HL-60/S4 treated with phorbol 12-myristate 13-acetate at 8.2 ng/mL for 4 days and 3 days (cell line): ENCODE measurements around the gene FCGR3A.
"Not testable (repeated sequence)": the region's sequence is repeated elsewhere in the genome, so short reads cannot be mapped to it uniquely, and the experiment has no call there.

Experiments
- in situ Hi-C: fragments of 300-500 bp; cut with MboI; formaldehyde crosslinking; loops from 2 replicates; pipeline ENCODE4 v1.15.0; 2022; ENCODE audit warnings: low sequenced_read_pairs

The FCGR3A gene

DNA sequence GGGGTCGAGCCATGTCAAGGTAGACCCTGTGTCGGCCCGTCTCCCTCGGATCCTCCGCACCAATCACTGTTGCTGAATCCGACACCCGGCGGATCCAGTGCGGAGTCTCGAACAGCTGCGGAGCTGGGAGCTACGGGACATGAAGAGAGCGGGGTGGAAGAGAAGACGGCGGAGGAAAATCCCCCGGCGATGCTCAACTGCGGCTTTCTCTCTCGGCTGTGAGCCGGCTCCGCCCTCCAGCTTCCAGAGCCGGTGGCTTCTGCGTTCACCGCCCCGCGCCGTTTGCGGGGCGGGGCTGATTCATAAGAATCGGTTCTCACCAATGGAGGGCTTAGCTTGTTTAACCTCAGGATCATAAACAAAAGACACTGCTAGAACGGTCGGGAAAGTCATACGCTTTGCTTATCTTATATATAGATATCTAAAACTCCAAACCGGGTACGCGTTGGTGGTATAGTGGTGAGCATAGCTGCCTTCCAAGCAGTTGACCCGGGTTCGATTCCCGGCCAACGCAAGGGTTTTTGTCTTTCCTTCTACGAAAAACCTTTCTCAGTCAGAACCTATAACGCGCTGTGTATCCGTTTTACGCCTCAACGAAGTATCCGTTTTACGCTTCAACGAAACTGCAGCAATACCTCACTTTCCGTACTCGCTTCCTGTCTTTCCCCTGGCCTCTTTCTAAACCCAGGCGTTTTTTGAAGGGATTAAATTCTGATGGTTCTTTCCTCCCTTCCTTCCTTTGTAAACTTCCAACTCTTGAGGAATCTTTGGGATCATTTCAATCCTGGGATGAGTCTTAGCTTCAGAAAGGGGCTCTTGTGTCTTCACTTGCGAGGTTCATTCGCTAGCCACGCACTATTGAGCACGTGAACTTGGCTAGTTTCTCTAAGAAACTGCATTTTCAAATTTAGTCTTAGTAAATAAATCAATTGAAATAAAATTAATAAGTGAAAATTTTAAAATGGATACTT is 18.7 kb downstream of the FCGR3A start:
- in situ Hi-C loops = not testable (repeated sequence)

DNA sequence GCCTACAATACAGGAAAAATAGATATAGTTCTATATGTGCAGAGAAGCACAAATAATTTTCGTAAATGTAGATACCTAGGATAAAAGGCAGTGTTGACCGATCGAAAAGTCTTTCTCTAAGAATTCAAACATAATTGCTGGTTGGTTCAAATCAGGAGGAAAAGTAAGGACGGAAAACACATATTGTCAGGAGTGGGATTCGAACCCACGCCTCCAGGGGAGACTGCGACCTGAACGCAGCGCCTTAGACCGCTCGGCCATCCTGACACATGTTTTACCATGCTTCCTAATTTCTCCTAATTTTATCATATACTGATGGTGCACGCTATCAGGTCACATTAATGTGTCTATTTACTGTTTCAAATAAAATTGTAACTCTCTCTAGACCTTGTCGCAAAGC is 19.5 kb downstream of the FCGR3A start:
- in situ Hi-C loops = not testable (repeated sequence)

DNA sequence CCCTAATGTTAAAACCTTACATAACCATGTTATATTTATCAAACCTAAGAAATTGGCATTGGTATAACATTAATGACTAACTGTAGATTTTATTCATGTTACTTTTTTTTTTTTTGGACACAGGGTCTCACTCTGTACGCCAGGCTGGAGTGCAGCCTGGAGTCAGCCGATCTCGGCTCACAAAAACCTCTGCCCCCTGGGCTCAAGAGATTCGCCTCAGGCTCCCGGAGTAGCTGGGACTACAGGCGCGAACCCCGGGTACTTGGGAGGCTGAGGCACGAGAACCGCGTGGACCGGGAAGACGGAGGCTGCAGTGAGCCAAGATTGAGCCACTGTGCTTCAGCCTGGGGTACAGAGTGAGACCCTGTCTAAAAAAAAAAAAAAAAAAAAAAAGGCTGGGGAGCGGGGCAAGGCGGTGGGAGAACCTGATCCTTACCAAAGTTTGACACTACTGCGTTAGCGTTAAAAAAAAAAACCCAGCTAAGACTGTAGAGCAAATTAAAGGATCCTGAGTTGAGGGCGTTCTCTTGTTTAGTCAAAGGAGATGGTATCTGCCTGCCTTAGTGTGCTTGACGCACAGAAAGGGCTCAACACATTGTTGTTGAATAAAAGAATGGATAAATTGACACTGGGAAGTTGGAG is 20.0 kb downstream of the FCGR3A start:
- in situ Hi-C loops = not testable (repeated sequence)

DNA sequence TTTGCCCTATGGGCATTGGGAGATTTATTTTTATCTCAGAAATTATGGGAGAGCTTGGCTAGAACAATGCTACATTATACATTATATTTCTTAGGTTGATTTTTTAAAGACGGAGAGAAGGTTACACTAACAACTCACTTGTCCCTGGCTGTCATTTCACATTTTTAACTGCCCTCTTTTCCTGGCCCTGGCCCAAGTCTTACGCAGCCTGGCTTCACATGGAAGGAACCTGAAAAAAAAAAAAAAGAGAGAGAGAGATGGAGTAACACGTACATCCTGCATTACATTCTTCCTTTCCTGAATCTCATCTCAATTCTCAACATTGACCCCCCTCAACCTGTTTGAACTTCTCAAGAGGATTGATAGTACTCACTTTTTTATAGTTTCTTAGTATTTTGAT is 21.1 kb downstream of the FCGR3A start:
- in situ Hi-C loops = not testable (repeated sequence)

DNA sequence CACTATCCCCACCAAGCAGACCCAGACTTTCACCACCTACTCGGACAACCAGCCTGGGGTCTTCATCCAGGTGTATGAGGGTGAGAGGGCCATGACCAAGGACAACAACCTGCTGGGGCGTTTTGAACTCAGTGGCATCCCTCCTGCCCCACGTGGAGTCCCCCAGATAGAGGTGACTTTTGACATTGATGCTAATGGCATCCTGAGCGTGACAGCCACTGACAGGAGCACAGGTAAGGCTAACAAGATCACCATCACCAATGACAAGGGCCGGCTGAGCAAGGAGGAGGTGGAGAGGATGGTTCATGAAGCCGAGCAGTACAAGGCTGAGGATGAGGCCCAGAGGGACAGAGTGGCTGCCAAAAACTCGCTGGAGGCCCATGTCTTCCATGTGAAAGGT is 23.7 kb downstream of the FCGR3A start:
- in situ Hi-C loops = not testable (repeated sequence)

DNA sequence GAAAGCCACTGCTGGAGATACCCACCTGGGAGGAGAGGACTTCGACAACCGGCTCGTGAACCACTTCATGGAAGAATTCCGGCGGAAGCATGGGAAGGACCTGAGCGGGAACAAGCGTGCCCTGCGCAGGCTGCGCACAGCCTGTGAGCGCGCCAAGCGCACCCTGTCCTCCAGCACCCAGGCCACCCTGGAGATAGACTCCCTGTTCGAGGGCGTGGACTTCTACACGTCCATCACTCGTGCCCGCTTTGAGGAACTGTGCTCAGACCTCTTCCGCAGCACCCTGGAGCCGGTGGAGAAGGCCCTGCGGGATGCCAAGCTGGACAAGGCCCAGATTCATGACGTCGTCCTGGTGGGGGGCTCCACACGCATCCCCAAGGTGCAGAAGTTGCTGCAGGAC is 24.3 kb downstream of the FCGR3A start:
- in situ Hi-C loops = not testable (repeated sequence)

DNA sequence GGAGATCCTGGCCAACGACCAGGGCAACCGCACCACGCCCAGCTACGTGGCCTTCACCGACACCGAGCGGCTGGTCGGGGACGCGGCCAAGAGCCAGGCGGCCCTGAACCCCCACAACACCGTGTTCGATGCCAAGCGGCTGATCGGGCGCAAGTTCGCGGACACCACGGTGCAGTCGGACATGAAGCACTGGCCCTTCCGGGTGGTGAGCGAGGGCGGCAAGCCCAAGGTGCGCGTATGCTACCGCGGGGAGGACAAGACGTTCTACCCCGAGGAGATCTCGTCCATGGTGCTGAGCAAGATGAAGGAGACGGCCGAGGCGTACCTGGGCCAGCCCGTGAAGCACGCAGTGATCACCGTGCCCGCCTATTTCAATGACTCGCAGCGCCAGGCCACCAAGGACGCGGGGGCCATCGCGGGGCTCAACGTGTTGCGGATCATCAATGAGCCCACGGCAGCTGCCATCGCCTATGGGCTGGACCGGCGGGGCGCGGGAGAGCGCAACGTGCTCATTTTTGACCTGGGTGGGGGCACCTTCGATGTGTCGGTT is 24.8 kb downstream of the FCGR3A start:
- in situ Hi-C loops = not testable (repeated sequence)

DNA sequence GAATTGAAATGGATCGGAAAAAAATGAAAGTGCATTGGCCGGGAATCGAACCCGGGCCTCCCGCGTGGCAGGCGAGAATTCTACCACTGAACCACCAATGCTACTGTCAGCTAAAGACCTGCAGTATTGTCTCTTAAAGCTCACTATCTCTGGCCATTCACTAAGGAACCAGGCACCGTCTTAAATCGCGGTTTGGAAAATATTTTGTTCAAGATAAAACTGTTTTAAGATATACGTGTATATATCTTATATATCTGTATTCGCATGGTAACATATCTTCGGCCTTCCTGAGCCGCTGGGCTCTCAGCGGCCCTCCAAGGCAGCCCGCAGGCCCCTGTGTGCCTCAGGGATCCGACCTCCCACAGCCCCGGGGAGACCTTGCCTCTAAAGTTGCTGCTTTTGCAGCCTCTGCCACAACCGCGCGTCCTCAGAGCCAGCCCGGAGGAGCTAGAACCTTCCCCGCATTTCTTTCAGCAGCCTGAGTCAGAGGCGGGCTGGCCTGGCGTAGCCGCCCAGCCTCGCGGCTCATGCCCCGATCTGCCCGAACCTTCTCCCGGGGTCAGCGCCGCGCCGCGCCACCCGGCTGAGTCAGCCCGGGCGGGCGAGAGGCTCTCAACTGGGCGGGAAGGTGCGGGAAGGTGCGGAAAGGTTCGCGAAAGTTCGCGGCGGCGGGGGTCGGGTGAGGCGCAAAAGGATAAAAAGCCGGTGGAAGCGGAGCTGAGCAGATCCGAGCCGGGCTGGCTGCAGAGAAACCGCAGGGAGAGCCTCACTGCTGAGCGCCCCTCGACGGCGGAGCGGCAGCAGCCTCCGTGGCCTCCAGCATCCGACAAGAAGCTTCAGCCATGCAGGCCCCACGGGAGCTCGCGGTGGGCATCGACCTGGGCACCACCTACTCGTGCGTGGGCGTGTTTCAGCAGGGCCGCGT is 25.5 kb downstream of the FCGR3A start, which contains the start of gene HSPA6:
TSS of gene HSPA6 (plus strand) at position 724 of the 925 bp plus-strand sequence. CDS start at position 843, 119 bp downstream.
- in situ Hi-C loops = not testable (repeated sequence)

DNA sequence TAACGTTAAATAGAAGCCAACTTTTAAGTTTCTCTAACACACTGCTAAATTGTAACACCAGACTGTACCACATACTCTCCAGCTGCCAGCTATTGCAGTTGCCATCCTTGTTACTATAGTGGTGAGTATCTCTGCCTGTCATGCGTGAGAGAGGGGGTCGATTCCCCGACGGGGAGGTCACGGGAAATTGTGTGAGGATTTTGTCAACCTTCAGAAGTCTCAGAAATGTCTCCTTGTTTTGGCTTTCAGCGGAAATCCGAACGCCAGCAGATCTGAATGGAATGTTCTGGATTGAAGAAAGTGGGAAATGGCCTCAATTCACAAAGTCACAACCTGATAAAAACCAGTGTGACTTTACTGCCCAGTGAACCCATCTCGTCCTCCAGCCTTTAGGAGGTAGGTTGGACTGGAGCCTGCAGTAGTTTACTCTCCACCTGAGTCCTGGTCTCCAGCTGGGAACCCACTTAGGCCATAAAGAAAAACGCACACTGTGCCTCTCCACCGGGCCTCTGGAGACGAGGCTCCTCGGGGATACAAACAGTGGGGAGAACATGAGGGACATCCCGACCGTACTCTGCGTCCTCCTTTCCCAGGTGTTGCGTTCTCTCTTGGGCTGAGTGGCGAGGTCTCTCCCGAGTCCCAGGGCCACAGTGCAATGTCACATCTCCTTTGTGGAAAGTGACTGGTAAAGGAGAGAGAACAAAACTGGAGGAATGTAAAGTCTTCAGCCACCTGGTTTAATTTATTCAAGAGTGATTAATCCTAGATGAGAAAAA is 26.4 kb downstream of the FCGR3A start:
- in situ Hi-C loops = not testable (repeated sequence)

DNA sequence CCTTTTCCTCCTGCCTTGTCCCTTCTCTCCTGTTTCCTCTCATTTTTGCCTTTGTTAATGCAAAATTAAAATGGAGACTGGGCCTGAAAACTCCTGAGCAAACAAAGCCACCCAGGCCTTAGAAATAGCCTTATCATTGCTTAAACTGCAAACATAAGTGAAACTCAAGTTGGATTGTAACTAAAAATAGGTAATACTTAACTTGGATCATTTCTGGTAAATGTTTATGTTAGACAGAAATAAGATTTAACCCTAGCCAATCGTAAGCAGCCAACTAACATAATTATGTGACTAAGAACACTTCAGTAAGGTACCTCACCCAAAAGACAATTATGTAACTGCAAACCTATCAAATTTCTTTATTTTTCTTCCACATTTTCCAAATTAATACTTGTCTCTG is 35.7 kb downstream of the FCGR3A start:
- in situ Hi-C loops = not testable (repeated sequence)

DNA sequence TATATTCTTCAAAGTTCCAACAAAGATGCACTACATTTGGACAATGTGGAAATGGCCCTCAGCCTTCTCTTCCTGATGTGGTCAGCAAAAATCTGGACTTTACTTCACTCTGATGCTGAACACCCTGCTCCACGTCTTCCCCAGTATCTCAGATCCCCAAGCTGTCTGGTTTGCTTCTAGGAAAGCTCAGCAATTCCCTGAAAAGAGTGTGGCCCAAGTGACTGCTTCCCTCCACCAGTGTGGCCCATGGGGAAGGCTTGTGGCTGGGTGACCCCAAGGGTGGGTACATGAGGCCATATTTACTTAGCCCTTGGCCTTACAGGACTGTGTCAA is 36.2 kb downstream of the FCGR3A start:
- in situ Hi-C loops = not testable (repeated sequence)

DNA sequence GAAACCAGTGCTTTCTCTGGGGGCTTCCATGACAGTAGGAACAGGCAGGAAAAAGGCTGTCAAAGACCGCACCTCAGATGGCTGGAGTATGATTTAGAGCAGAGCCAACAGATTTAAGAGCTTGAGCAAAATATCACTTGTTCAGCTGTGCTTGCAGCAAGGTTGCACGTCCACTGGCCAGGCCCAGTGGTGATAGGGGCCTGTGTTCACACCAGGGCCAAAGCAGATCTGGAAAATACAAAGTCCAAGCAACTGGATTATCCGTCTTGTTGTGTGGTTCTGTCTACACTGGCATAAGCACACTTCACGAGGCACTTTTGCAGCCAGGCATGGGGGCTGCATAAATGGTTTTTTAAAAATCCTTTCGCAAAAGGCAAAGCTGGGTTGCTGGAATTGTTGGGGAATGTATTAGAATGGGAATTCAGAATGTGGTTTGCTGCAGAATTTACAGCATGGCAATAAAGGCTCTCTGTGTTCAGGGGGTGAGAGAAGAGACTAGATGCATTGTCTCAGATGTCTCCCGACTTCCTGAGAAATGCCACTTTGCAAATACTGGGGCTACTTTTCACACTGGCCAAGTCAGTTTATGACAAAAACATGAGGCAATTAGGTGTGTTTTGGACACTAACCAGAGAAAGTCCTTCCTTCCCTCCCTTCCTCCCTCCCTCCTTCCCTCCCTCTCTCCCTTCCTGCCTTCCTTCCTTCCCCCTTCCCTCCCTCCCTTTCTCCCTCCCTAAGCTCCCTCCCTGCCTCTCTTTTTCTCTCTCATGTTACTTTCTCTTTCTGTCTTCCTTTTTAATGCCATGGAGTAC is 36.8 kb downstream of the FCGR3A start:
- in situ Hi-C loops = not testable (repeated sequence)

DNA sequence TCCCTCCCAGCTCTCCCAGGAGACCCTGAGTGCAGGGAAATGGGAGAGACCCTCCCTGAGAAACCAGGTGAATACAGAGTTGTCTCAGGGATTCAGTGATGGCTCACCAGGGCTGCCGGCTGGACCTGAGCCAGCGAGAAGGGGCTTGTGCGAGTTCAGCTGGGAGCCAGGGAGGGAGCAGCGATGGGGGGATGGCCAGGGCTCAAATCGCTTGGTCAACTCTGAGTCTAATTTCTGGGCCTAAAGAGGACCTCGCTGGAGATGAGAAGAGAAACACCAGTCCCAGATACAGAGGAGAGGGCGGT is 37.9 kb downstream of the FCGR3A start:
- in situ Hi-C loops = no loop called here

DNA sequence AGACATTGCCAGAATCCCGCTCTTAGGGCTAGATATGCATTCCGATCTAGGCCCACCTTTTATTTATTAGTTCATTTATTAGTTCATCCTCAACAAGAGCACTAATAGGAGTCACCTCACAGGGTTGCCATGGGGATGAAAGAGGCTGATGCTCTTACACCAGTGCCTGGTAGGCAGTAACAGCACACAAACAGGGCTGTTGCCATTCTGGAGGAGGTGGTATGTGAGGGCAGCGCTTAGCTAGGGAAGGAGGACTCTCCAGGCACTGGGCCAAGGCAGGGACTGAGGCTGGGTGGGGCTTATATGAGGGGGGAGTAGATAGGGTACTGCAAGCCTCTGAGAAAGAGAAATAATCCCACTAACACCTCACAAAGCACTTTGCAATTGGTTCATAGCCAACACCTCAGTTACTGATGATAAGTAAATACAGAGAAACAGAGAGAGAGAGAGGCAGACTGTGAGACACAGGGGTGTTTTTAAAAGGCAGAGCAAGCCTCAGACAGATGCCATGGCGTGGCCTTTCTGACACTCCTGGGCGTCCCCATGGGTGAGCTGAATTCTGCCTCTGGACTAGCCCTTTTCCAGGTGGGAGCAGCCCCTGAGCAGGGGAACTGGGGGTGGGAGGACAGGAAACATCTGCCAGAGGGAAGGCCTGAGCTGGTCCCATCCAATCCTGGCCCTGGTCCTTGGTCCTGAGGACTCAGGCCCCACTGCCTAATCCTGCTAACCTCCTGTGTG is 38.4 kb downstream of the FCGR3A start:
- in situ Hi-C loops = no loop called here

DNA sequence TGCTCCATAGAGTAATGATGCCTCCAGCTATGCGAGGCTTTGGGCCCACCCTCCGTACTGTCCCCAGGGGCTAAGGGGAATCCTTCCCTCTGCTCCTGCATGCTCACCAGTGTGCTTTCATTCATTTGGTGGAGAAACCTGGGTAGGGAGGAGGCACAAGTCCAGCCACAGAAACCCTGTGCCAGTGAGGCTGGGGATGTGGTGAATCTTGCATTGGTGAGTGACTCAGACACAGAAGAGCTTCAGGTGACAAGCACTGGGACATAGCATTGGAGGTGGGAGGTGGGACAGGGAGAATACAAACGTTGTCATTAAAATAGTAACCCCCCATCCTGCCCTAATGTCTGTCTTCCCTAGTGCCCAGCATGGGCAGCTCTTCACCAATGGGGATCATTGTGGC is 39.1 kb downstream of the FCGR3A start:
- in situ Hi-C loops = no loop called here

DNA sequence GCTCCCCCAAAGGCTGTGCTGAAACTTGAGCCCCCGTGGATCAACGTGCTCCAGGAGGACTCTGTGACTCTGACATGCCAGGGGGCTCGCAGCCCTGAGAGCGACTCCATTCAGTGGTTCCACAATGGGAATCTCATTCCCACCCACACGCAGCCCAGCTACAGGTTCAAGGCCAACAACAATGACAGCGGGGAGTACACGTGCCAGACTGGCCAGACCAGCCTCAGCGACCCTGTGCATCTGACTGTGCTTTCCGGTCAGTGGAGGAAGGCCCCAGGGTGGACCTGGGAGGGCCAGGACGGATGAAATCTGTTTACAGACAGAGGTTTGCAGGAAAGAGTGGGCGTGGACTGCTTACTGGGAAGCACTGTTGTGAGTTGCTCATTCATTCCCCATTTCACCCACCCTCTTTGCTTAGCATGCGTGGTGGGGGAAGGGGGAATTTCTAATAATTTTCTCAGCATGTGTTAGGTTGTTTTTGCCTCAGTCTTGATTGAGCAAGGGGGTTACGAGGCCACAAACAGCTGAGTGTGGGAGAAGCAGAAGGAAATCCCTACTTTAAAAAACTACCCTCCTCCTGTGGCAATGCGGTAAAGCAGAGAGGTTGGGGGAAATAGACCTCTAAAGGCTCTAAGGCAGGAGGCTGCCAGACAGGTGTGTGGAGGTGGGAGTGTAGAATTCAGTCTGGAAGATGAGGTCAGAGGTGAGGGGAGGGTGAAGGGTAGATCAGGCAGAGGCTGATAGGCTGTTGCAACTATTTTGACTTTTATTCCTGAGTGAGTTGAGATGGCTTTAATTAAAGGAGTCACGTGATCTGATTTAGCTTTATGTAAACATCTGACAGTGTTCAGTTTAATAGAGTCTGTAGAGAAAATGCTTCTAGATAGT is 43.0 kb downstream of the FCGR3A start:
- in situ Hi-C loops = no loop called here

DNA sequence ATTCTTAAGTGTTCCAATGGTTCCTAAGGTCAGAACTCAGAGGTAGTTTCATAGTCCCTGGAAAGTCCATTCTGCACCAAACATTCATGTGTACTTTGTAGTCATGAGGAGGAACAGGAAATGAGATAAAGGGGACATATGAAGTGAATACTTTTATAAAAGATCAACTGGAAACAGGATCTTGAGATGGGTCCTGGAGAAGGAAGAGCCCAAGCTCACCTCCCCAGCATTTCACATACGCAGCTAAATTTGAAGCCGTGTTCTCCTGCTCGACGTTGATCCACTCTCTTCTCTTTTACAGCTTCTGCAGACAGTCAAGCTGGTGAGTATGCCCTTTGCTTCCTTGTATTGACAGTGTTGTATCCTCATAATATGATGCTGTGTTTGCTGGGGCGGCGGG is 43.9 kb downstream of the FCGR3A start:
- in situ Hi-C loops = no loop called here

DNA sequence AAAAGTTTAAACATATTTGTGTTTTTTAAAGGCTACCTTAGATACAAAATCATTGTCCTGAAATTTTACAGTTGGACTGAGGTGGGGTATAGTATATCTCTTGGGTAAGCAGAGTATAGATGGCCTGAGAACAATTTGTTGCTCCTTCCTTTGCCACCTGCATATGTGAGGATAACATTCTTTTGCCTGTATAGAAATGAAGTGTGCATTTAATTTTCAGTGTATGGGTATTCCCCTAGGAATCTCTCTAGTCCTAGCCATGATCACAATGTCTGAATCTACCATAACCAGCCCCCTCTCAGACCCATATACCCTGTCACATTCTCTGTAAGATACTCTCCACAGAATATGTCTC is 46.2 kb downstream of the FCGR3A start:
- in situ Hi-C loops = no loop called here
